ENCODE measurements around the gene TSC22D2. TPM values are rescaled to one million over a fixed set of nuclear protein-coding genes. Genes with fewer than 3 reads are reported as not detected.

The TSC22D2 gene
- total RNA-seq, 2 donors from 2014 or later: 16.7 to 31.7 TPM

DNA sequence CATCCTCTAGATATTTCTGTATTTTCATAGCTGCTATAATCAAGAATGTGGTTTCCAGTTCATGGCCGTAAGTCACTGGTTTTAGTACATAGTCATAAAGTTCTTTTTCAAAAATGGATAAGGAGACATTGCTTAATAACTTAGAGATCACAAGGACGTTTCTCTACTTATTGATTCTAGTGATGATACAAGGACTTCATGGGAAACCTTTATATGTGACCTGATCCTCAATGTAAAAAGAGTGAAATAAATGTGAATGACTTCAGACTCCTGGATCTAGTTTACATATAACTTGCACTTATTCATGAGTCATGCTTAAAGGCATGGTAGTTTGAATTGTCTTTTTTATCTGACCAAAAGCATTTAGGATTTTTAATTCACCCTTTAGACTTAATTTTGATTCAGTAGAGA is 35.2 kb downstream of the TSC22D2 start:
- DNase-seq: no peak
- Histone ChIP-seq H3K4me3 (no peak overlapping the region), H3K36me3 (no peaks in the 10 kb centered on the region), H3K4me1 (no peaks in the 10 kb centered on the region), H3K9me3 (no peaks in the 10 kb centered on the region), H3K9ac (ENCODE audit: low read depth in 2 of 2, low read length in 2 of 2) (no peak overlapping the region), H3K27me3 (no peaks in the 10 kb centered on the region), H3K27ac (no peak overlapping the region)
- no peak for TF ChIP-seq CTCF (IDR thresholded peaks at IDR 0.05)
- intact Hi-C loops (cut with DNase I): no loop called here

GRCh38 chr3:150444371-150444770 is 36.3 kb downstream of the TSC22D2 start:
- Histone ChIP-seq H3K4me1 (no peaks in the 10 kb centered on the region), H3K4me3 (no peak overlapping the region), H3K9me3 (no peaks in the 10 kb centered on the region), H3K27me3 (no peaks in the 10 kb centered on the region), H3K36me3 (no peaks in the 10 kb centered on the region), H3K9ac (ENCODE audit: low read depth in 2 of 2, low read length in 2 of 2) (no peak overlapping the region), H3K27ac (no peak overlapping the region)
- DNase-seq: no peak
- intact Hi-C loops (cut with DNase I): no loop called here
- TF ChIP-seq CTCF (IDR thresholded peaks at IDR 0.05): no peak

GRCh38 chr3:150446470-150446977 is 38.4 kb downstream of the TSC22D2 start:
- intact Hi-C loops (cut with DNase I): no loop called here
- Histone ChIP-seq H3K9me3 (no peaks in the 10 kb centered on the region), H3K4me3 (no peak overlapping the region), H3K4me1 (no peaks in the 10 kb centered on the region), H3K27me3 (no peaks in the 10 kb centered on the region), H3K36me3 (no peaks in the 10 kb centered on the region), H3K9ac (ENCODE audit: low read depth in 2 of 2, low read length in 2 of 2) (no peak overlapping the region), H3K27ac (no peak overlapping the region)
- TF ChIP-seq CTCF (IDR thresholded peaks at IDR 0.05): no peak
- no peak for DNase-seq

- intact Hi-C loops (cut with DNase I): no loop called here
- no peak for DNase-seq
- Histone ChIP-seq H3K4me1 (no peaks in the 10 kb centered on the region), H3K27me3 (no peaks in the 10 kb centered on the region), H3K9ac (ENCODE audit: low read depth in 2 of 2, low read length in 2 of 2) (no peak overlapping the region), H3K27ac (no peak overlapping the region), H3K4me3 (no peak overlapping the region), H3K36me3 (no peaks in the 10 kb centered on the region), H3K9me3 (no peaks in the 10 kb centered on the region)
- no peak for TF ChIP-seq CTCF (IDR thresholded peaks at IDR 0.05)
These were observed 39.0 kb downstream of the TSC22D2 start for GRCh38 chr3:150447084-150447483.

- no peak overlapping the region for H3K4me3 ChIP-seq
- intact Hi-C loops (cut with DNase I): no loop called here
- no peaks in the 10 kb centered on the region for H3K4me1 ChIP-seq
- no peak for DNase-seq
- no peak overlapping the region for H3K9ac ChIP-seq (ENCODE audit: low read depth in 2 of 2, low read length in 2 of 2)
- H3K9me3 ChIP-seq: no peaks in the 10 kb centered on the region
- H3K36me3 ChIP-seq: no peaks in the 10 kb centered on the region
- no peak overlapping the region for H3K27ac ChIP-seq
- H3K27me3 ChIP-seq: no peaks in the 10 kb centered on the region
- no peak for TF ChIP-seq CTCF (IDR thresholded peaks at IDR 0.05)
These were observed 39.8 kb downstream of the TSC22D2 start for GRCh38 chr3:150447631-150448465.
